Stimulated activated CD8-positive, alpha-beta memory T cell treated with anti-CD3 and anti-CD28 coated beads, Interleukin-2, amount 100 ng/mL, for 1 hour (primary cell): ENCODE results near the gene SETDB2.

Experiments used
- DNase-seq, 2 donors: peaks; one replicate each; pipeline ENCODE4 v3.0.0-alpha.2; 2020; ENCODE audit warnings: low read depth in 2 of 2

Gene SETDB2

DNA sequence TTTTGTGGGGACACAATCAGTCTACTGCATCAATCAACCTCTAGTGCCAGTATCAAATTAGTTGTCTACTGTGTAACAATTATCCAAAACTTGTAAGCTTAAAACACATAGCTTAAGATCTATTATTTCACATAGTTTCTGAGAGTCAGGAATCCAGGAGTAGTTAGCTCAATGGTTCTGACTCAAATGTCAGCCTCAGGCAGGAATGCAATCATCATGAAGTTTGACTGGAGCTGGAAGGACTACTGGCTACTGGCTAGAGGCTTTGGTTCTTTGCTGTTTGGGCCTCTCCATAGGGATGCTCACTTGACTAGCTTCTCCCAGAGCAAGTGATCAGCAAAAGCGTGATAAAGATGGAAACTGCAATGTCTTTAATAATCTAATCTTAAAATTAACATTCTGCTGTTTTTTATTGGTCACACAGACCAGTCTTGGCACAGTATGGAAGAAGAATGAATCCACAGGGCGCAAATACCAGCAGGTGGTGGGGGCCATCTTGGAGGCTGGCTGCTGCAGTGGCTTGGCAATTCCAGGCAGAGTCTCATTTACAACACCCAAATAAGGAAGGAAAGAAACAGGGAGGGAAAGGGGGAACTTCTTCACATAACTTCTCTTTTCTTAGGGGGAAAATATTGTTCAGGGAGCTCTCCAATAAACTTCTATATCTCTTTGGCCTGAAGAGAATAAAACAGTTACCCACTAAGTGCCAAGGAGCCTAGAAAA, 15.9 kb upstream of the SETDB2 start:
- DNase-seq, result no peak

DNA sequence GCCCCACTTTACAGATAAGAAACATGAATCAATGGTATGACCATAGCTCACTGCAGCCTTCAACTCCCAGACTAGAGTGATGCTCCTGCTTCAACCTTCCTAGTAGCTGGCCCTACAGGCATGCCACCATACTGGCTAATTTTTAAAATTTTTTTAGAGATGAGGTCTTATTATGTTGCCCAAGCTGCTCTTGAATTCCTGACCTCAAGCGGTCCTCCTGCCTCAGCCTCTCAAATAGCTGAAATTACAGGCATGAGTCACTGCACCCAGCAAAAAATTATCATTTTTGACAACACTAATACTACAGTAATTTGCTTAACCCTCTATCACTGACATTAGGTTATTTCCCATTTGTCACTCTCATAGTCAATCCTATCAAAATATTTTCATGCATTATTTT, 15.0 kb upstream of the SETDB2 start:
- no peak for DNase-seq

DNA sequence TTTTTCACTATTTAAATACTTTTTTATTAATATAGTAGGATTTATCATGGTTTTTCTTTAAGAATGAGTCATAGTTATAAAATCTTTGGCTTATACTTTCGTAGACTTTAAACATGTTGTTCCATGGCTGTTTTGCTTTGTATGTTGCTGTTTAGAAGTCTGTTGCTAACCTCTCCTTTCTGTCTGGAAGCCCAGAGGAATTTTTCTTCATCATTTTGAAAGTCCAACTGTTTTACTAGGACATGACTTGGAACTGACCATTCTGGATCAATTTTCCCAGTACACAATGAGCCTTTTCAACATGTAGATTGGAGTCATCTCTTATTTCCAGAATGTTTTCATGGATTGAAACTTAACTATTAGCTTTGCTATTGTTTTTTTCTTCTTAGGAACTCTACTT, 8.1 kb upstream of the SETDB2 start:
- DNase-seq, result no peak

DNA sequence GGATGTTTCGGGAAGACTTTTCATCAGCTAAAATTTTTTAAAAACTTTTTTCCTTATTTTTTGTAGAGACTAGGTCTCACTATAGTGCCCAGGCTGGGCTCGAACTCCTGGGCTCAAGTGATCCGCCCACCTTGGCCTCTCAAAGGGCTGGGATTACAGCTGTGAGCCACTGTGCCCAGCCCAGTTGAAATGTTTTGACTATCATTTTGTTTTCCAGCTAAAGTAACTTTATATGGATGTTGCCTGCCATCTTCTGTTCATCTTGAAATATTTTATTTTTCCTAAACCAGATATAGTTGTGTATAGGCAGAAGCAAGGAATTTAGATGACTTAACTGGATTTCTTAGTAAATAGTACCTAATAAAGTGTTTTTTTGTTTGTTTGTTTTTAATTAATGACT, 7.2 kb upstream of the SETDB2 start:
- no peak for DNase-seq

DNA sequence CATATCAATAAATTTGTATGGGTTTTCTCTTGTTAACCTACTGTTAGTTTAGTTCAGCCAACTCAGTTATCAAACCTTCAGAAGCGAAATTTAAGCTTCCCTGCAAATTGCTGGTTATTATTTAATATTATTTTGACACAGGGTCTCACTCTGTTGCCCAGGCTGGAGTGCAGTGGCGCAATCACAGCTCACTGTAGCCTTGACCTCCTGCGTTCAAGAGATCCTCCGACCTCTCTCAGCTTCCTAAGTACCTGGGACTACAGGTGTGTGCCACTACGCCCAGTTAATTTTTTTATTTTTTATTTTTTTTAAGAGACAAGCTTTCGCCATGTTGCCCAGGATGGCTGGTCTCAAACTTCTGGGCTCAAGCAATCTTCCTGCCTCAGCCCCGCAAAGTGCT, 6.4 kb upstream of the SETDB2 start:
- no peak for DNase-seq

DNA sequence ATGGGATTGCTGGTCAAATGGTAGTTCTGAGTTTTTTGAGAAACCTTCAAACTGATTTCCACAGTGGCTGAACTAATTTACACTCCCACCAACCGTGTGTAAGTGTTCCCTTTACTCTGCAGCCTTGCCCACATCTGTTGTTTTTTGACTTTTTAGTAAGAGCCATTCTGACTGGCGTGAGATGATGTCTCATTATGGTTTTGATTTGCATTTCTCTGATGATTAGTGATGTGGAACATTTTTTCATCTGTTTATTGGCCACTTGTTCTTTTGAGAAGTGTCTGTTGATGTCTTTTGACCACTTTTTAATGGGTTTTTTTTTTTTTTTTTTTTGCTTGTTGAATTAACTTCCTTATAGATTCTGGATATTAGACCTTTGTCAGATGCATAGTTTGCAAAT, 4.5 kb upstream of the SETDB2 start:
- DNase-seq, result no peak

DNA sequence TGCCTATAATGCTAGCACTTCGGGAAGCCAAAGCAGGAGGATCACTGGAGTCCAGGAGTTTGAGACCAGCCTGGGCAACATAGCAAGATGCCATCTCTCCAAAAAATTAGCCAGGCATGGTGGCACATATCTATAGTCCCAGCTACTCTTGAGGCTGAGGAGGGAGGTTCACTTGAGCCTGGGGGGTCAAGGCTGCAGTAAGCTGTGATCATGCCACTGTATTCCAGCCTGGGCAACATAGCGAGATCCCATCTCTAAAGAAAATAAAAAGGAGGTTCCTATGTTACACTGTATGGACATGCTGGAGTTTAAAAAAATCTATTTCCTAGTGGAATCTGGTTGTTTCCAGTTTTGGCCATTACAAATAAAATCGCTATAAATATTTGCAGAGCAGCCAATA, 2.8 kb upstream of the SETDB2 start:
- DNase-seq, result no peak

DNA sequence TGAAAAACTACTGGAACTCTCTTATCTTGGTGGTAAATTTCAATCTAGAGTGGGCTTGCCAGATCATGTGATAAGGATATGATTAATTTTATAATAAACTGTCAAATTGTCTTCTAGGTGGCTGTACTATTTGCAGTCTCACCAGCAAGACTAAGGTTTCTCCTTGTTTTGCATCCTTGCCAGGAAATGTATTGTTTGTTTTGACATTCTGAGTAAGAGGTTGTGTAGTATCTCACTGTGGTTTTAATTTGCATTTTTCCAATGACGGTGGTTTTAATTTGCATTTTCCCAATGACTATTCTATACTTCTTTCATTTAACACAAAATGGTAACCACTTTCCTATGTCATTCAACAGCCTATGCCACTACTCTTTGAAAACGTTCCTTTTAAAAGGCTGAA, 2.2 kb upstream of the SETDB2 start:
- no peak for DNase-seq

DNA sequence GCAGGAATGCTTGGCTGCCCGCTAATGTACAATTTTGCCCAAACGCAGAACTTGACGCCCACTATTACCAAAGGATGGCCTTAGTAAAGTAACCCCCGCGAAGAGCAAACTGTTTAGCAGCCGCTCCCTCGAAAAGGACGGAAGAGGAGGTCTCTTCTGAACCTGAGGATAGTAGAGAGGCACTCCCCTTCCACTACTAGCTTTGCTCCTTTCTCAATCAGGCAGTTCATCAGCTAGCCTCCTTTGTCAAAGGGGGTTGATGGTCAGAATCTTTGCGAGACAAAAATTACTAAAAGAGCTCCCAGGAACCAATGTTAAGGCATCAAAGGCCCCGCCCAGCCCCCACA, 744 bp upstream of the SETDB2 start:
- no peak for DNase-seq

DNA sequence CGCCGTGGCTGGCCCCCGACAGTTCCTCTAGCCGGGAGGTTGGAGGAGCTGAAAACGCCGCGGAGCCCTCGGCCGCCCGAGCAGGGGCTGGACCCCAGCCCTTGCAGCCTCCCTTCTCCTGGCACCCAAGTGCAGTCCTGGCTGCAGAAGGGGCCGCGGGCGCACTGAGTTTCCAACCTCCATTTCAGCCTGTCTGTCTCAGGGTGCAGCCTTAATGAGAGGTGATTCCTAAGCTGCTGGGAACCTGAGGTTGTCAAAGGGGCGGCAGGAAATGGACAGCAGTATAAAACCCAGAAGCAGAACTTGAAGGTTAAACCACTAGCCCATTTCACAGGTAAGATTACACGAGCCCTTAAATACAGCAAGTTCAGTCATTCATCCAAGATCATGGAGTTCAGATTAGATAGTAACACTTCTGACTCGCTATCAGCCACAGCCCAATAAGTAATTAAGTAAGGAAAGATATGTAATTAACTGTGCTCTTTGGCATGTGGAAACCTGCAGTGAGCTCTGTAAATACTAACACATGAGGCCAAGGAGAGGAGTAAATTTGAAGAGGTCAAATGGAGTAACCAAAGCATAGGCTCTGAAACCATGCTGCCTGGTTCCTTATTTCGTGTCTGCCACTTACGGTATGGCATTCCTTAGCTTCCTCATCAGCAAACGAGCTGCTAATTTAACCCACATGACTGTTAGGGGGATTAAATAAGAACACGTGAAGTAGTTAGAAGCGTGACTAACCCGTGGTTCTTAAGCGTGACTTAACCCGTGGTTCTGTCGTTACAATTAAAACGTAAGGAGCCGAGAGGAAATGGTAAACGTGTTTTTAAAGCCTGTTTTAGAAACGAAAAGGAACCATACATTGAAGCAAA, 686 bp downstream of the SETDB2 start:
- peak in 1 of 2 donors; percentile 5 for DNase-seq

DNA sequence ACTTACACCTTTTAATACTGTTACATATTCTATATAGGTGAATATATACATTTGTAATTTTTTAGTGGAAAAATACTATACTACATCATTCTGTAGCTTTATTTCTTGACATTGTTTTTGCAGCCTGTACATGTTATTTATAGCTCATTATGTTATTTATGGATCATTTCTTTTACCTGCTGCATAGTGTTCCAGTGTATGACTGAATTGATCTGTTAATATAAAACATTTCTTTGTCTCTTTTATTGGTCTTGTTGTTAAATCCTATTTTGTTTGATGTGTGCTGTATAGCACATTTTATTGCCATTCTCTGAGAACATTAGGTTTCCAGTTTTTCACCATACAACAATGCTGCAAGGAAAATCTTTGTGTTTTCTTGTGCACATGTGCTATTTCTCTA, 2.4 kb downstream of the SETDB2 start:
- DNase-seq, result no peak

DNA sequence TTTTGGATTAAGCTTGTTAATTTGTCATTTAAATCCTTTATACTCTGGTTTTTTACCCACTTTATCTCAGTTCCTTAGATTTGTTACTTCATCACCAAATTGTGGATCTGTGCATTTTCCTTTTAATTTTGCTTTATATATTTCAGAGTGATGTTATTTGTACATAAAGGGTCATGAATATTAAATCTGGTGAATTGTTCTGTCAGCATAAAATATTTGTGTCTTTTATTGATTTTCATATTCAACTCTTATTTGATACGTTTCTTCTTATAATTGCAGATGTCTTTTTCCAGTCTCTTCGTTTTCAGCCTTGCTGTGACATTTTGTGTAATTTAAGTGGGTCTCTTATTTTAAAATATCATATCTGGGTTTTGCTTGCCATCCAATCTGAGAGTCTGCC, 4.7 kb downstream of the SETDB2 start:
- DNase-seq, result no peak

DNA sequence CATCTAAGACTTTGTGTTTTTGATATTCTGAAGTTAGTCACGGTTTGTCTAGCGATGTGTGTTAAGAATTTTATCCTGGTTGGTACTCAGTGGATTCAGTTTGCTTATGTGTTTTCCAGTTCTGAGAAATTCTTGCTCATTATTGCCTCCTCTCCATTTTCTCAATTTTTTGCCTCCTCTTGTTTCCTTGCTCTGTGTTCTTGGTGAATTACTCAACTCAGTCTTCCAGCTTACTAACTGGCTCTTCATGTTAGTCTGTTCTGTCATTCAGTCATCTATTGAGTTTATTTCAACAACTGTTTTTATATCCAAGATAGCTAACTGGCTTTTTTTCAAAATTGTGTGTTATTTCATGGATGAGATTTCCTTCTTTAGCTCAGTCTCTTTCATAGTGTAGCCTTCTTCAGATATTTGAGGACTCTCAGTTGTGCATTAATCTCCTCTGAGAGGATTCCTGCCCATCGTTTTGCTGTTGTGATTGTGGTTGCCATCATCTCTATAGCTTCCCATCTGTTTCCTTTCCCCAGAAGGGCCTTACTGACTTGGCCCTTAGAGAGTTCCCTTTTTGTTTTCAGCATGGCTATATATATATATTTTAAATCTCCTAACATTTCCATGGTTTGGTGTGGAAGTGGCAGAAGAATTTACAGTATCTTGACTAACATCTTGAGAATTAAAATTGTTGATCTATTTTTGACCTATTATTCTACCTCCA, 6.2 kb downstream of the SETDB2 start:
- DNase-seq, result no peak

DNA sequence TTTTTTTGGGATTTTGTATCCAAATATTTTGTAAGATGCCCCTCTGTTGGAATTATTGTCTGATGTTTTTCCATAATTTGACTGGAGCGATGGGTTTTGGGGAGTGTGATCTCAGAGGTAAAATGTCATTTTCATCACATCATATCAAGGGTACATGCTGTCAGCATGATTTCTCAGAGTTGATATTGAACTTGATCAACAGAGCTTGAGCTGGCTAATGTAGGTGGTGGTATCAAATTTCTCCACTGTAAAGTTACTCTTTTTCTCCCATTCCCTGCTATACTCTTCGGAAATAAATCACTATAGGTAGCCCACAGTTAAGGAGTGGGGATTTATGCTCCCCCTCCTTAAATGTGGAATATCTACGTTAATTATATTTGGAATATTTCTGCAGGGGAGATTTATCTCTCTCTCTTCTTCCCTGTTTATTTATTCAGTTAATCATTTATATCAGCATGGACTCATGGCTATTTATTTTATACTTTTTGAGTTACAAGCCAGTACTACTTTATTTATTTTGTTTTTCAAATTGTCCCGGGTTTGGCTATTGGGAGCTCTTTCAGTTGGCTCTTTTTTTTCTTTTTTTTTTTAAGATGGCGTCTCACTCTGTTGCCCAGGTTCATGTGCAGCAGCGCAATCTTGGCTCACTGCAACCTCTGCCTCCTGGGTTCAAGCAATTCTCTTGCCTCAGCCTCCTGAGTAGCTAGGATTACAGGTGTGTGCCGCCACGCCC, 8.8 kb downstream of the SETDB2 start:
- no peak for DNase-seq

DNA sequence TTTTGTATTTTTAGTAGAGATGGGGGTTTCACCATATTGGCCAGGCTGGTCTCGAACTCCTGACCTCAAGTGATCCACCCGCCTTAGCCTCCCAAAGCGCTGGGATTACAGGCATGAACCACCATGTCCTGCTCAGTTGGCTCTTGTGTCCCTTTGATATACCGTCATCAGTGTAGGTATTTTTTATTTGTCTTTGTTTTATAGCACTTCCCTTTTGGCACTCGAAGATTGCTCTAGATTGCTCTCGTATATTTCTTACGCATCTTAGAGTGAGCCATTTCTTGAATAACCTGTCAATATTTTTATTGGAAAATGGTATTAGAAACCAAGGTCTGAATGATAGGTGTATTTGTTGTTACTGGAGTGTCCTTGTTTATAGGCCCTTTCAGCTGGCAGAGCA, 9.4 kb downstream of the SETDB2 start:
- no peak for DNase-seq

DNA sequence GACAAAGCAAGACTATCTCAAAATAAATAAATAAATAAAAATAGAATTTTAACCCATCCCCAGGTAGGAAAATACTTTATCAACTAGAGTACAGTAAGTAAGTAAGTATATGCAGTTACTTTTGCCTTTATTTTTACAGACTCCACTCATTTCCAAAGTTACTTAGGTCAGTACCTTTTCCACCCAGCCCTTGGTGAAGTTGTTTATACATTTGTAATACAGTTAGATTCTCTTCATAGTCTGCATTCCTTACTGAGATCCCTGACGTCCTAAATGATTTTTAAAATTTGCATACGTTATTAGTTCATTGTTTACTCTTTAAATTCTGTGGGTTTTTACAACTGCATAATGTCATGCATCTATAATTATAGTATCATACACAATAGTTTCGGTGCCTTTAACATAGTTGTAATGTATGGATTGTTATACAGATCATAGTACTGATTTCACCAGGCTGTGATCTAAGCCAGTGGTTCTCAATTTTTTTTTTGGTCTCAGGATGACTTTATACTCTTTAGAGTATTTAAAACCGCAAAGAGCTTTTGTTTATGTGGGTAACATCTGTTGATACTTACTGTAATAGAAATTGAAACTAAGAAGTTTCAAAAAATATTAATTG, 10.4 kb downstream of the SETDB2 start:
- no peak for DNase-seq

DNA sequence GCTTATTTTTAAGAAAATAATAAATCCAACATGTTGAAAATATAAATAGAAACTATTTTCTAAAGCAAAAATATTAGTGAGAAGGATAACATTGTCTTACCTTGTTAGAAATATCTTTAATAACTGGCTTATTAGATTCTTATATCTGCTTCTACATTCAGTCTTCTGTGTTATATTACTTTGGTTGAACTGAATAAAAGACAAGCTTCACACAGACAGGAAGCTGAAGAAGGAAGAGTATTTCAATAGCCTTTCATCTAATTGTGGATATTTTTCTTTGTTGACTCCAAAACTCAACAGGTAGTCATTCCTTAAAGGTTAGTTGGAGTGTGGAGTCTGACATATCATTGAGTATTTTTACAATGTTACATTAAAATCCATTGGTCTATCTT, 10.9 kb downstream of the SETDB2 start:
- no peak for DNase-seq

DNA sequence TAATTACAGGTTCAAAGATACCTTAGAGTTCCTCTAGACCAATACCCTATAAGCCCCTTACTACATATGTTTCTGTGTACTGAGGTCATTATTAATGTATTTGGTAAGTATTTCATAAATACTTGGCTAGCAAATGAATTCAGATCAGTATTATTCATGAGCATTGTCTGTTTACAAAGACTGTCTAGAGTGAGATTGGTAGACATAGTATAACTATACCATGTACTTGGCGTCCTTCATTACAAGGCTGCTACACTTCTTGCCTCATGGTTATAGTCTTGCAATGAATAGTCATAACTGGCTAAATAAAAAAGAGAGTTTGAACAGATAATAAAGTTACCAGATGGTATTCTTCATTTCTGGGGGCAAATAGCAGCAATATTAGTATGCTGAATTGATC, 12.1 kb downstream of the SETDB2 start:
- DNase-seq, result no peak

DNA sequence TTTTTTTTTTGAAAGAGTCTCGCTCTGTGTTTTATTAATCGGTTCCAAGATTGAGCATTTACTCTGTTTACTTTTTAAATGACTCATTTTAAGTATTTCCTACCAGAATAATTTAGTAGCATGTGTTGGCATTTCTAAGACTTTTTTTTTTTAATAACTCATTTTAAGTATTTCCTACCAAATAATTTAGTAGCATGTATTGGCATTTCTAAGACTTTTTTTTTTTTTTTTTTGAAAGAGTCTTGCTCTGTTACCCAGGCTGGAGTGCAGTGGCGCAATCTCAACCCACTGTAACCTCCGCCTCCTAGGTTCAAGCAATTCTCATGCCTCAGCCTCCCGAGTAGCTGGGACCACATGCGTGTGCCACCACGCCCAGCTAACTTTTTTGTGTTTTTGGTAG, 13.1 kb downstream of the SETDB2 start:
- no peak for DNase-seq

DNA sequence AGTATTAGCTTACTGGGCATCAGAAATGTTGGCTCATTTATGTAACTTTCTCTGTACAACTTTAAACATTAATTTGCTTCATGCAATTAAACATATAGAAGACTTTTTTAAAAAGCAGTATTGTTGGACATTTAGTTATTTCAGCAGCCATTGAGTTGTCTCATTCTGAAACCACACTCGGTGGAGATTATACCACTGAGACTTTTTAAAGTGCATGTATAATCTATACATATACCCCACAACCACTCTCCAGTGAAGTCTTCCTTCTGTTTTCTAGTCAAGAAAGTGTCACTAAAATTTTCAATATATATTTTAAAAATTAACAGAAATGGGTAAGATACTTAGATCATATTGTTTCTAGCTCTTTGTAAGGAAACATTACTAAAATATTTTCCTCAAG, 15.5 kb downstream of the SETDB2 start:
- no peak for DNase-seq

DNA sequence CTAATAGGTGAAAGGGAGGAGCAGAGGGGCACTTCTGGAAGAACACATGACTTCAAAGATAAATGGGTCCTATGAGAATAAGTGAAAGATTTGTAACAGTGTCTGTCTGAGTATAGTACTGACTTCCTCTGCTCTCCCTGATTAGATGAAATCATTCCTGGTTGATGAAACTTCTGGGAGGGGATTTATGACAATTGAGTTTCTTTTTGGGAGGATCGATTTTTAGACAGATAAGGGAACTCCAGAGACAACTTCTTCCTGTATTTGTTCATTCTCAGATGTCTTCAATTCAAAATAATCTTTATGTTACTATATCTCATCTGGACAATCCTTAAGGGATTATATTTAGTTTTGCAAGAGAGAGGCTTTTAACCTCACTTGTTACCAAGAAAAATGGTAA, 20.0 kb downstream of the SETDB2 start:
- no peak for DNase-seq
